Activated T-helper 1 cell treated with anti-CD3 and anti-CD28 coated beads, Interleukin-12 subunit alpha, Interleukin-12 subunit beta, Interleukin-2, Interleukin-4 antibody, amounts not matched to agents 30 ng/mL and 10 ng/mL and 1 ng/mL, durations not matched to agents 14 hours and 24 hours and 36 hours (primary cell): ENCODE measurements around the gene PCBP2. TPM values are rescaled to one million over a fixed set of nuclear protein-coding genes. Genes with fewer than 3 reads are reported as not detected.

Experiments
- DNase-seq: peaks from one replicate; pipeline ENCODE4 v3.0.0; 2021; ENCODE audit warnings: low spot score
- H3K27ac Mint-ChIP-seq: one replicate; pipeline ENCODE4 v1.8.0; 2021; ENCODE audit warnings: mild to moderate bottlenecking, mixed read lengths
- H3K27me3 Mint-ChIP-seq: one replicate; pipeline ENCODE4 v1.8.0; 2022; ENCODE audit warnings: mild to moderate bottlenecking, moderate library complexity, mixed read lengths; ENCODE audit not compliant: insufficient read depth
- H3K36me3 Mint-ChIP-seq: one replicate; pipeline ENCODE4 v1.8.0; 2021; ENCODE audit warnings: low read depth, mixed read lengths
- H3K4me1 Mint-ChIP-seq: one replicate; pipeline ENCODE4 v1.8.0; 2021; ENCODE audit warnings: low read depth, mixed read lengths
- H3K4me3 Mint-ChIP-seq: one replicate; pipeline ENCODE4 v1.8.0; 2021; ENCODE audit warnings: mild to moderate bottlenecking, moderate library complexity, mixed read lengths
- H3K9me3 Mint-ChIP-seq: one replicate; pipeline ENCODE4 v1.8.0; 2021; ENCODE audit warnings: mixed read lengths
- intact Hi-C: fragments of 100-400 bp; cut with micrococcal nuclease; formaldehyde crosslinking; loops from one replicate; pipeline ENCODE4 v1.15.1; 2024
- total RNA-seq: library from RNA; stranded (reverse); gene quantifications from 2 replicates; pipeline ENCODE4 v1.2.3, GENCODE V29; 2022

Gene PCBP2
- total RNA-seq, 1 donor from 2014 or later = 865 TPM

GRCh38 chr12:53481939-53482586 is 30.2 kb downstream of the PCBP2 start:
- intact Hi-C loops = no loop called here
- H3K27ac Mint-ChIP-seq = no peak overlapping the region
- H3K36me3 Mint-ChIP-seq = peaks cover 56% of the 10 kb centered on the region
- no peaks in the 10 kb centered on the region for H3K27me3 Mint-ChIP-seq
- H3K9me3 Mint-ChIP-seq = no peaks in the 10 kb centered on the region
- no peak for DNase-seq
- no peak overlapping the region for H3K4me3 Mint-ChIP-seq
- H3K4me1 Mint-ChIP-seq = no peaks in the 10 kb centered on the region

GRCh38 chr12:53482626-53483168 is 30.8 kb downstream of the PCBP2 start:
- no peak overlapping the region for H3K4me3 Mint-ChIP-seq
- intact Hi-C loops = no loop called here
- peaks cover 53% of the 10 kb centered on the region for H3K36me3 Mint-ChIP-seq
- H3K4me1 Mint-ChIP-seq = no peaks in the 10 kb centered on the region
- DNase-seq = no peak
- H3K27me3 Mint-ChIP-seq = no peaks in the 10 kb centered on the region
- H3K9me3 Mint-ChIP-seq = no peaks in the 10 kb centered on the region
- H3K27ac Mint-ChIP-seq = no peak overlapping the region

DNA sequence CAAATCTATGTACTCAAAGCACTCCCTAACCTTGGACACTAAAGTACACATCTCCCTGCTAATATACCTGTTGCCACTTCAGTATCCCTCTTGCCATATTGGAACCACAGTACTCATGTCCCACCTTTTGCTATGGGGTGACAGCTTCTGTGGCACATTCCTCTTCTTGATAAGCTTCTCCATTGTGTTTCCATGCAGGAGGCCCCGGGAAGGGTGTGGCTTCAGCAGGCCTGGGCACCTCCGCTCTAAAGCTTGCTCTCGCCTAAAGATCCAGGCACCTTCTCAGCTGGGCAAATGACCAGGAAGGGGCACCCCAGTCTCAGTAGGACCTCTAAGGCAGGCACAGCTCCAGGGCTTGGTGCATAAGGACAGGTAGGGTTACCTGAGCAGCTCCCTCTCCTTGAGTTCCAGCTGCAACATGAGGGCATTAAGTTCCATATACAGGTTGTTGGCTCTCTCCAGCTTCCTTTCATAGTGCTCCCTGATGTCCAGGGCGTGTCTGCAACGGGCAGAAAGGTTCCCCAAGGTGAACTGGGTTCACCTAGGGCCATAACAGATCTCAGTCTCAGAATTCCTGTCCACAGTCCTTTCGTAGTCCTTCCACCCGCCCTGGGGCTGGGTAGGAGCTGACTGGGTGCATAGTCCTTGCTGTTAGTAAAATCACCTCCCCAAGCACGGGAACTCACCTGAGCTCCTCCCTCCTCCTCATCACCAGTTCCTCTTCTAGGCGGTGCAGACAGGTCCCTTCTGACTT is 31.5 kb downstream of the PCBP2 start:
- DNase-seq = no peak
- no peaks in the 10 kb centered on the region for H3K4me1 Mint-ChIP-seq
- H3K27me3 Mint-ChIP-seq = no peaks in the 10 kb centered on the region
- H3K36me3 Mint-ChIP-seq = peaks cover 51% of the 10 kb centered on the region
- H3K27ac Mint-ChIP-seq = no peak overlapping the region
- H3K4me3 Mint-ChIP-seq = no peak overlapping the region
- intact Hi-C loops = no loop called here
- no peaks in the 10 kb centered on the region for H3K9me3 Mint-ChIP-seq

GRCh38 chr12:53483979-53484377 is 32.1 kb downstream of the PCBP2 start:
- Mint-ChIP-seq H3K36me3 (peaks cover 45% of the 10 kb centered on the region), H3K4me1 (no peaks in the 10 kb centered on the region), H3K27me3 (no peaks in the 10 kb centered on the region), H3K9me3 (no peaks in the 10 kb centered on the region), H3K4me3 (no peak overlapping the region), H3K27ac (no peak overlapping the region)
- intact Hi-C loops = no loop called here
- no peak for DNase-seq

GRCh38 chr12:53484686-53485575 is 33.0 kb downstream of the PCBP2 start:
- intact Hi-C loops = no loop called here
- Mint-ChIP-seq H3K36me3 (peaks cover 36% of the 10 kb centered on the region), H3K9me3 (no peaks in the 10 kb centered on the region), H3K27me3 (no peaks in the 10 kb centered on the region), H3K4me1 (no peaks in the 10 kb centered on the region), H3K27ac (peak overlapping the region; percentile 55), H3K4me3 (no peak overlapping the region)
- DNase-seq = no peak

DNA sequence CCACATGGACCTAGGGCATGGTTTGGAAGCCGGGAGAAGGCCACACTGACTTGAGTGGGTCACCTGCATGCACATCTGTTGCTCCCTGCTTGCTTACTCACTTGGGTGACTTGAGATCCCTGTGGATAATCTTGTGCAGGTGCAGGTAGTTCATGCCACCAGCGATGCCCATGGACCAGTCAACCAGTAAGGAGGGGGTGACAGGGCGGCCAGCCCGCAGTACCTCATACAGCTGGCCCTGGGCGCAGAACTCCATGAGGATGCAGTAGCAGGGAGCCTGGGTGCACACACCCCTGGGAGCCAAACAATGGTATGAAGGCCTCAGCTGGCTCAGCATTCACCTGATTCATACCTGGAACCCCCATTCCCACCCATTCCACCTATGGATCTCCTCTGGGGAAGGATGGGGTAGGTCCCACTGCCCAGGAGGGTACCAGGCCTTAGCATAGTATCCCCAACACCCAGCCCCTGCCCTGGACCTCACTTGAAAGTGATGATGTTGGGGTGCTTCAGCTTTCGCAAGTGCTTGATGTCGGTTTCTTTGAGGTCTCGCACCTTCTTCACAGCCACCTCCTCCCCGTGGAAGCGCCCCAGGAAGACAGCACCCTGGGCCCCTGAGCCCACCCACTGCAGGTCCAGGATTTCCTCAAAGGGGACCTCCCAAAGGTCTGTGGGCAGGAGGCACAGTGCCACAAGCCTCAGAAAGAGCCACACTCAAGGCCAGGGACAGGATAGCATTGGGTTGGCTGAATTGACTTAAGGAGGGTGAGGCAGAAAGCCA is 34.2 kb downstream of the PCBP2 start:
- H3K27ac Mint-ChIP-seq = no peak overlapping the region
- no peak for DNase-seq
- H3K36me3 Mint-ChIP-seq = peaks cover 34% of the 10 kb centered on the region
- no peaks in the 10 kb centered on the region for H3K9me3 Mint-ChIP-seq
- no peaks in the 10 kb centered on the region for H3K27me3 Mint-ChIP-seq
- intact Hi-C loops = no loop called here
- H3K4me1 Mint-ChIP-seq = no peaks in the 10 kb centered on the region
- H3K4me3 Mint-ChIP-seq = no peak overlapping the region

GRCh38 chr12:53486736-53487487 is 35.0 kb downstream of the PCBP2 start:
- Mint-ChIP-seq H3K4me3 (no peak overlapping the region), H3K4me1 (no peaks in the 10 kb centered on the region), H3K9me3 (no peaks in the 10 kb centered on the region), H3K27ac (no peak overlapping the region), H3K27me3 (no peaks in the 10 kb centered on the region), H3K36me3 (peaks cover 29% of the 10 kb centered on the region)
- no peak for DNase-seq
- intact Hi-C loops = no loop called here

- Mint-ChIP-seq H3K27ac (no peak overlapping the region), H3K9me3 (no peaks in the 10 kb centered on the region), H3K36me3 (peaks cover 14% of the 10 kb centered on the region), H3K4me3 (no peak overlapping the region), H3K27me3 (no peaks in the 10 kb centered on the region), H3K4me1 (peaks cover 20% of the 10 kb centered on the region)
- DNase-seq = no peak
- intact Hi-C loops = no loop called here
These were observed 37.5 kb downstream of the PCBP2 start for GRCh38 chr12:53489242-53489864.

DNA sequence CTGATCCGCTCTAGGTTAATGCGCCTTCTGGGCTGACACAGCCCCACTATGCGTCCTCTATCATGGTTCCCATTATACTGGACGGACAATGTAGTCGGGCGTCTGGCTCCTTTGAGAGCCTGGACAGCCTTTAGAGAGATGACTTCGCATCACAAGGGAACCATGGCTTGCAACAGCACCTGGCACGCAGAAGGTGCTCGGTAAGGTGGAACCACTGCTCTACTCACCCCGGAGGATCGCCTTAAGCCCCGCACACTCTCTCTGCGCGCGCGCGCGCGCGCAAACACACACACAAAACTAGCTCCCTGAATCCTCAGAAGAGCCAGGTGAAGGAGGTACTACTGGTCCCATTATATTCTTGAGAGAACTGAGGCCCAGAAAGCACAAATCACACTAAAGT is 40.3 kb downstream of the PCBP2 start:
- Mint-ChIP-seq H3K4me3 (peak overlapping the region; percentile 68), H3K36me3 (peaks cover 8% of the 10 kb centered on the region), H3K27me3 (no peaks in the 10 kb centered on the region), H3K4me1 (peaks cover 28% of the 10 kb centered on the region), H3K9me3 (no peaks in the 10 kb centered on the region), H3K27ac (peak overlapping the region; percentile 69)
- DNase-seq = no peak
- intact Hi-C loops = loop anchor here (2.0 kb wide), 4 partner anchors 15 to 135 kb away; partner anchors contain the start of genes ATF7, PCBP2 and SP1

- H3K36me3 Mint-ChIP-seq = peaks cover 7% of the 10 kb centered on the region
- no peaks in the 10 kb centered on the region for H3K9me3 Mint-ChIP-seq
- DNase-seq = peak; percentile 86
- H3K4me3 Mint-ChIP-seq = peak overlapping the region; percentile 86
- intact Hi-C loops = loop anchor here (1.0 to 2.0 kb wide), 5 partner anchors 8 to 134 kb away; partner anchors contain the start of genes ATF7, PCBP2, SP1 and TARBP2
- H3K4me1 Mint-ChIP-seq = peaks cover 37% of the 10 kb centered on the region
- peak overlapping the region; percentile 41 for H3K27ac Mint-ChIP-seq
- H3K27me3 Mint-ChIP-seq = no peaks in the 10 kb centered on the region
These were observed 41.1 kb downstream of the PCBP2 start for GRCh38 chr12:53492830-53493609.
